Neural crest cell (in vitro differentiated cells): ENCODE results near the gene ZNF829. TPM values are rescaled to one million over a fixed set of nuclear protein-coding genes. Genes with fewer than 3 reads are reported as not detected.

Experiments
- DNase-seq: peaks from one replicate; pipeline ENCODE4 v3.0.0; 2021; ENCODE audit warnings: low read depth, mixed read lengths, low spot score
- H3K27ac Mint-ChIP-seq: one replicate; pipeline ENCODE4 v1.8.0; 2021; ENCODE audit warnings: mild to moderate bottlenecking, mixed read lengths; ENCODE audit not compliant: unreplicated experiment
- H3K27me3 Mint-ChIP-seq: 2 replicates; pipeline ENCODE4 v1.8.0; 2021; ENCODE audit warnings: low read depth, mild to moderate bottlenecking, mixed read lengths
- H3K36me3 Mint-ChIP-seq: 2 replicates; pipeline ENCODE4 v1.8.0; 2021; ENCODE audit warnings: low read depth, mild to moderate bottlenecking, mixed read lengths
- H3K4me1 Mint-ChIP-seq: 2 replicates; pipeline ENCODE4 v1.8.0; 2021; ENCODE audit warnings: mixed read lengths
- H3K4me3 Mint-ChIP-seq: one replicate; pipeline ENCODE4 v1.8.0; 2021; ENCODE audit warnings: mild to moderate bottlenecking, mixed read lengths
- H3K9me3 Mint-ChIP-seq: 2 replicates; pipeline ENCODE4 v1.8.0; 2021; ENCODE audit warnings: mixed read lengths
- CTCF ChIP-seq: fragments of 200-600 bp; sonication (generic); conservative IDR thresholded peaks from 2 replicates; pipeline ENCODE4 v1.5.0; 2021; ENCODE audit warnings: antibody characterized with exemption, mild to moderate bottlenecking
- long read RNA-seq: library from polyadenylated mRNA; unstranded; transcript quantifications from one replicate; pipeline ENCODE4 v2.0.0, GENCODE V29; 2020
- total RNA-seq: library from RNA; stranded (reverse); gene quantifications from 2 replicates; pipeline ENCODE4 v1.2.1, GENCODE V29; 2021

Gene ZNF829
- total RNA-seq: 2.2 and 2.6 TPM in 2 replicates
- long read RNA-seq, partial matches to known transcripts: 0 of 3 reads
- long read RNA-seq, other reads (novel, unspliced or antisense): 2 of 3 reads

- H3K36me3 Mint-ChIP-seq: peaks cover 66% of the 10 kb centered on the region
- TF ChIP-seq CTCF: peak; percentile 73
- peak within 1 kb of the TSS; percentile 92 for H3K4me3 Mint-ChIP-seq
- peaks cover 37% of the 10 kb centered on the region for H3K9me3 Mint-ChIP-seq
- peak within 1 kb of the TSS; percentile 90 for H3K27ac Mint-ChIP-seq
- peak; percentile 62 for DNase-seq
- no peaks in the 10 kb centered on the region for H3K27me3 Mint-ChIP-seq
- peaks cover 18% of the 10 kb centered on the region for H3K4me1 Mint-ChIP-seq
These were observed at the start of gene ZNF829, which contains the start of gene ZNF568 for GRCh38 chr19:36915992-36916830. ZNF829 (minus strand) TSS chr19:36916291; CDS start chr19:36915167, 1,124 bp downstream. ZNF568 (plus strand) TSS chr19:36916332; CDS start chr19:36922771, 6,439 bp downstream.

- no peak for TF ChIP-seq CTCF
- H3K27ac Mint-ChIP-seq: no peak overlapping the region
- no peak for DNase-seq
- H3K4me1 Mint-ChIP-seq: no peaks in the 10 kb centered on the region
- no peaks in the 10 kb centered on the region for H3K27me3 Mint-ChIP-seq
- peaks cover 20% of the 10 kb centered on the region for H3K36me3 Mint-ChIP-seq
- no peak overlapping the region for H3K4me3 Mint-ChIP-seq
- peaks cover 13% of the 10 kb centered on the region for H3K9me3 Mint-ChIP-seq
These were observed 47.2 kb upstream of the ZNF829 start for GRCh38 chr19:36963280-36963679.

- H3K4me3 Mint-ChIP-seq: no peak overlapping the region
- no peak overlapping the region for H3K27ac Mint-ChIP-seq
- H3K9me3 Mint-ChIP-seq: peaks cover 13% of the 10 kb centered on the region
- no peak for TF ChIP-seq CTCF
- peaks cover 24% of the 10 kb centered on the region for H3K36me3 Mint-ChIP-seq
- H3K27me3 Mint-ChIP-seq: no peaks in the 10 kb centered on the region
- no peaks in the 10 kb centered on the region for H3K4me1 Mint-ChIP-seq
- DNase-seq: no peak
These were observed 46.3 kb upstream of the ZNF829 start for GRCh38 chr19:36962346-36962745.

- TF ChIP-seq CTCF: no peak
- Mint-ChIP-seq H3K36me3 (peaks cover 46% of the 10 kb centered on the region), H3K27ac (no peak overlapping the region), H3K4me3 (no peak overlapping the region), H3K4me1 (no peaks in the 10 kb centered on the region), H3K9me3 (peaks cover 27% of the 10 kb centered on the region), H3K27me3 (no peaks in the 10 kb centered on the region)
- no peak for DNase-seq
These were observed 34.4 kb upstream of the ZNF829 start for GRCh38 chr19:36950335-36951119.

GRCh38 chr19:36939153-36939552 lies 23.1 kb upstream of the ZNF829 start:
- H3K27me3 Mint-ChIP-seq: no peaks in the 10 kb centered on the region
- peaks cover 67% of the 10 kb centered on the region for H3K36me3 Mint-ChIP-seq
- peaks cover 30% of the 10 kb centered on the region for H3K9me3 Mint-ChIP-seq

More at GRCh38 chr19:36939153-36939552, 23.1 kb upstream of the ZNF829 start:
- no peak overlapping the region for H3K27ac Mint-ChIP-seq
- TF ChIP-seq CTCF: no peak
- no peak overlapping the region for H3K4me3 Mint-ChIP-seq
- H3K4me1 Mint-ChIP-seq: no peaks in the 10 kb centered on the region
- DNase-seq: no peak
